Skeletal muscle cell (primary cell): ENCODE measurements around the gene COL13A1.

Experiments used
- DNase-seq: peaks from one replicate; pipeline ENCODE4 v3.0.0-alpha.2; 2010; ENCODE audit warnings: low read depth
- H3K4me3 ChIP-seq: 2 replicates; pipeline ENCODE4 v1.5.1; 2011; ENCODE audit warnings: low read depth, mild to moderate bottlenecking, control low read depth, low read length, moderate library complexity

Gene COL13A1

DNA sequence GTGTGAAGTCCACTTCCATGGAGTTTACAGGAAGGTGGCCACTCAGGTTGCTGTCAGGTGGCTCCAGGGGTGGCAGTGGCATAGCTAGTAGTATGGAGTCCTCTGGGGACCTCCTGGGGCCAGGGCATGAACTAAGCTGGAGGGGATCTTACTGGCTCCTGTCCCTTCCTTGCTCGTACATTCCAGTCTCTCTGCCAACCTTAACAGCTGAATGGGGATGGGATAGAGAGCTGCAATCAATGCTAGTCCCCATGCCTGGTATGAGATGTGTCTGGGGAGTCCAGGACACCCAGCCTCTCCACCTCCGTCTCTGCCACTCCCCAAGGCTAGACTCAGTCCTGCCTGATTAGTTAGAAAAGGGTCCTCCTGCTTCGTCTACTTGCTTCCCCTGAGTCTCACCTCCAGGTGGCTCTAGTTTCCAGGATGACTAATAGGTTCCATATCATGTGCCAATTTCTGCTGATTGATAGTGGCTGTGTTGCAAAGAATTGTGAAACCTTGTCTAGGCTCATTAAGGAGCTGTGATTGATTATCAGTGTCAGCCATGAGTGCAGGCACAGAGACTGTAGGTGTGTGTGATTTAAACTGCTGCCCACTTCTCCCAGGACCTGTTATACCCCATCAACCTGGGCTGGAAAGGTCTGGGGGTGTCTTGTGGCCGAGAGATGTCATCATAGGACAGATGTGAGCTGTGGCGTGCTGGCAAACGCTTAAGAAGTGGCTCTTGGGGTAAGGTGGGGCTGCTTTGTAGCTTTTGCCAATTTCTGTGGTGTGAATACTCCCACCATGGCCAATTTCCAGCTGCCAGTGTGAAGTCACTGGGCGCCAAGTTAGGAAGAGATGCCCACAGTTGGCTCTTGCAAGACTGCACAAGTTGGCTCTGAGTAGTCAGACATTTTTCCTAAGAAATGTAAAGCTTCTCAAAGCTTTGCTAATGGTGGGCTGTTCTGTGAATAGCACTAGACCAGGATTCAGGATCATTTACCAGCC is 59.8 kb downstream of the COL13A1 start:
- H3K4me3 ChIP-seq, result no peak overlapping the region
- DNase-seq, result peak; percentile 66

DNA sequence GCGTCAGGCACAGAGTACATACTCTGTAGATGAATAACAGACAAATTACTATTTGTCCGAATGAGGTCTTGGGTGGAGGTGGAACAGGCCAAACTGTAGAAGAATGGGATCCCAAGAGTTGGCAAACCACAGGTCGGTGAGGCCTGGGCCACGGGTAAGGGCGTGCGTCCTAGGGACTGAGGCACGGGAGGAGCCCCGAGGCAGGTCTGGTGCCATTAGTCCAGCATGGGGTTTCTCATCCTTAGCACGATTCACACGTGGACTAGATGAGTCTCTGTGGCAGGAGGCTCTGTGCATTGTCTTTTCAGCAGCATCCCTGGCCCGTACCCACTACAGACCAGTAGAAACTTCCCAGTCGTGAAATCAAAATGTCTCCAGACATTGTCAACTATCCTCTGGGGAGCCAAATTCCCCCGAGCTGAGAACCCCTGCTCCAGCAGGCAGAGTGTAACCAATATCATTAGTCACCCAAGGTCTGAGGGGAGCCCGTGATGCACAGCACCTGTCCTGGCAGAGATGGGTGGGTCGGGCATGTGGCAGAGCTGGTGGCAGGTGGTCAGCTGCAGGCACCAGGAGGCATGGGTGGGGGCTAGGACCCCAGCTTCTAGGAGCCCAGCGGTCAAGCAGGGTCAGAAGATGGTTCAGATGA is 61.3 kb downstream of the COL13A1 start:
- DNase-seq, result no peak
- no peak overlapping the region for H3K4me3 ChIP-seq

DNA sequence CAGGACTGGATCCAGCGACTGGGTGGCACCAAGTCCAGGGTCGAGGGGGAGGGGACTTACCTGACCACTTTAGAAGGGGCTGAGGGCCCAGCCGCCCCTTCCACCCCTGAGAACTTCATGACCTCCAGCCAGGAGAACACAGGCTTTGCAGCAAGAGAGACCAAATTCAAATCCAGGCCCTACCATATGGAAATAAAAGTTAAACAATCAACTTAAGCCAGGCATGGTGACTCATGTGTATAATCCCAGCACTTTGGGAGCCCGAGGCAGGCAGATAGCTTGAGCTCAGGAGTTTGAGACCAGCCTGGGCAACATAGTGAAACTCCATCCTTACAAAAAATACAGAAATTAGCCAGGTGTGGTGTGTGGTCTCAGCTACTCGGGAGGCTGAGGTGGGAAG is 61.9 kb downstream of the COL13A1 start:
- no peak overlapping the region for H3K4me3 ChIP-seq
- DNase-seq, result no peak

DNA sequence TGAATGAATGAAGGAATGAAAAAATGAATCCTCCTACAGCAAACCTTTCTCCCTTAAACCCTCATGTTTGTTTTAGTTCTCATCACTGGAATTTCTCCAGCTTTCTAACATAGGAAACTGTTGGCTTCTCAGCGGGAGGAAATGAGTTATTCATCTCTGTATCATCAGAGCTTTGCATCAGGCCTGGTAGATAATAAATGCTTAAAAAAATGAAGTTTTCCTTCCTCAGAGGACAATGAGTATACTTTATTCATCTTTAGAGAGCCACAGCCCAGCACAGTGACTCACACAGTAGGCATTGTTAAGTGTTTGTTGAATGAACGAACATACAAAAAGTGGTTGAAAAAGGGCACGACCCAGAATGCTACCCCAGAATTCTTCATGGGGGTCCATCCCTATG is 62.6 kb downstream of the COL13A1 start:
- H3K4me3 ChIP-seq, result no peak overlapping the region
- peak; percentile 74 for DNase-seq

DNA sequence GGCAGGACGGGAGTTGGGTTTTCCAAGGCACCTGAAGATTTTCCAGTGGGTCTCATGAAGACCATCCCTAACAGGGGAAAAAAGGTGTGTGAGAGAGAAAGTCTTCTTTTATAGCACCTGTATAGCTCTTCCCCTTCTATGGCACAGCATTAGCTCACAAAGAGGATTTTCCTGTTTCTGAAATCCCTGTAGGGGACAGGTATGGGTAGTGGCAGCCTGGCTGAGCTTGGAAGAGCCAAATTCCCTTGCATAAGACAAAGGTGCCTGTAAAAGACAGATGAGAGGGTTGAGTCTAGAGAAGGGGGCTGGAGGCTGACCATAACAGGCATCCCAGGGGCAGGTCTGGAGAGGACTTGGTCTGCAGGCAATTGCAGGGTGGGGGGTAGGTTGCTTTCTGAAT is 63.7 kb downstream of the COL13A1 start:
- no peak overlapping the region for H3K4me3 ChIP-seq
- no peak for DNase-seq

DNA sequence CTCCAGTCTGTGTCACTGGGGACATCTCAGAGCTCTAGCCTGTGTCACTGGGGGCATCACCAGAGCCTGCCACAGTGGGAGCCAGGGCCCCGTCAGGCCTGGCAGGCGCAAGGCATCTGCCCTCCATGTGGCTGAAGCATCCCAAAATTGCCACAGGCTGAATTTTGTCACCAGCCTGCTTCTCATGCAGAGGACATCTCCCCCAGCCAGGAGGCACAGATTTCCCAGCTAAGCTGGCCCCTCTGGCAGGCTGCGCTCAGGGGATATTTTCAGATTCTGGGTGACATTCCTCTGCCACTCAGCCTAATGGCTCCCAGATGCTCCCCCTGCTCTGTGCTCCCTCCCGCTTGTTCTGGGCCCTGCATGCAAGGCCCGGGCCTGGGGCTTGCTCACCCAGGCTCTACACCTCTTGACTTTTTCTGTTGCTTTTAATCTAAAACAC is 64.6 kb downstream of the COL13A1 start:
- no peak overlapping the region for H3K4me3 ChIP-seq
- DNase-seq, result no peak

DNA sequence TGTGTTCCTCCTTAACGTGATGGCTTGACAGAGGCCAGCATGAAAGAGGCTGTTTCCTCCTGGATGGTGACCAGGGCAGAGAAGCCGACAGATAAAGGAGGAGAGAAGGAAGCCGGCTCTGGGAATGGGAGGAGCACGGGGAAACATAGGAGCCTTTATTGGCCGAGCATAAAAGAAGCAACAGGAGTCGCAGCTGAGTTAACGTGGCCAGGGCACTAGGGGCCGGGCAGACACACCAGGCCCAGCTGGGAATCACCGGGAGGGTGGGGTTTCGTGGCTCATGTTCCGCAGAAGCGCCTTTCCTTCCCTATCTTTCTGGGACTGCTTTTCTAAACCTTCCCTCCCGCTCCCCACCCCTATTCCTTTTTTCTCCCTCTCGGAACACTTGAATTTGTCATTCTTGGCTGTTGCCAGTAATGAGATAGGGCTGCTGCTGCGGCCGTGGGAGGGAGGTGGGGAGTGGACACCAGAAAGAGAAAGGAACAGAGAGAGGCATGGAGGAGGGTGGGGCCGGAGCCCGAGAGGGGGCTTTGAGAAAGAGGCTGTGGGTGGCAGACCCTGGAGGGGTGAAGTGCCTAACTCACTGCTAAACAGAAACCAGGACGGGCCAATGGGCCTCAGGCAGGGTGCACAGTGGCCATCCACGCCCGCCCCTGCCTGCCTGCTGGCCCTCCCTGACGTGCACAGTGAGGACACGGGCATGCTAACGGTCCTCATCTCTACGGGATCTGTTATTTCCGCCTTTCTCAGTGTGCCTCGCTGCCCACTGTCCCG is 65.2 kb downstream of the COL13A1 start:
- peak; percentile 43 for DNase-seq
- no peak overlapping the region for H3K4me3 ChIP-seq

DNA sequence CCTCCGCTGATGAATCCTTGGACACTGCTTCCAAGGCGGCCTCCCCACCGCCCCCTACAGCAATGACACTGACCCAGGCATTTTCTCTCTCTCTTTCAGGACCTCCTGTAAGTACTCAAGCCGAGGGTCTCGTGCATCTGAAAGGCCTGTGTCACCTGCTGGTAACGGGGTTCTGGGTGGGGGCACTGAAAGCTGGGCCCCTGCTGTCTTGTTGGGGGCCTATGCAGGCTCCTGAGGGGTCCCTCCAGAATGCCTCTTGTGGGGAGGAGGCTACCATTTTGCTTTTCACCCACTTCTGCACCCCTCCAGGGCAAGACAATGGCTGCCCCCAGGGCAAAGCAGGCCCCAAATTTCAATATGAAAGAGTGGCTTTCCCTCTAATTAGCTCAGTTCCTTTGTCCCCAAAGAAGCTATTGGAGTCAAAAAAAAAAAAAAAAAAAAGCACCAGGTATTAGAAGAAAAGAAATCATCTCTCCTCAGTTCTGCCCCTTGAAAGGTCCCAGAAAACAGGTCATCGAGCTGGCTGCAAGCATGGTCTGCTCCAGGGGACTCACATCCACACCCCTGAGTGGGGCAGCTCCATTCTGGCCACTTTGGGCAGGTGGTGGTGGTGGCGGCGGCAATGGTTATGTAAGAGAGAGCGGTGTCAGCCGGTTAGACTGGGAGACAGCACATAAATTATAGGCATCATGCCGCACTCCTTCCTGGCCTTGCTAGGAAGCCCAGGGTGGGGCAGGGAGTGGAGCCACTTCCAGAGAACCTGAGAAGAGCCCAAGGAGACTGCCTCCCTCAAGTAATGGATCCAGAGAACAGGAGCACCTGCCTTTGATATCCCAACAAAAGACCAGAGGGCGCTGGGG is 66.2 kb downstream of the COL13A1 start:
- DNase-seq, result no peak
- H3K4me3 ChIP-seq, result no peak overlapping the region

DNA sequence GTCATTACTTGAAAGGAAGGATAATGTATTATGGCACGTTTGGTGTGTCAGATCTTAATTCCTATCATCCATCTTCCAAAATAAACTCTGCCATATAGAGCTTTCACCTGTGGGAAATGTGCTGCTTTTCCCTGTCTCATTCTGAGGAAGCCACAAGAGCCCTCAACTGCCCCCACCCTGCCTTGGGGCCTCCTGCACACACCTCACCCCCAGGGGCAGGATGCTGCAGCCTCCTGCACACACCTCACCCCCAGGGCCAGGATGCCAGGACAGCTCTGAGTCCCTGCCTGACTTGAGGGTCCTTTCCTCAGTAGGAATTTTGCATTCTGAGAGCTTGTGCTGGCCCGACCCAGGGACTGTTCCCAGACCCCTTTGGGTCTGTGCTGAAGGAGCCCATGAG is 67.1 kb downstream of the COL13A1 start:
- DNase-seq, result no peak
- no peak overlapping the region for H3K4me3 ChIP-seq

DNA sequence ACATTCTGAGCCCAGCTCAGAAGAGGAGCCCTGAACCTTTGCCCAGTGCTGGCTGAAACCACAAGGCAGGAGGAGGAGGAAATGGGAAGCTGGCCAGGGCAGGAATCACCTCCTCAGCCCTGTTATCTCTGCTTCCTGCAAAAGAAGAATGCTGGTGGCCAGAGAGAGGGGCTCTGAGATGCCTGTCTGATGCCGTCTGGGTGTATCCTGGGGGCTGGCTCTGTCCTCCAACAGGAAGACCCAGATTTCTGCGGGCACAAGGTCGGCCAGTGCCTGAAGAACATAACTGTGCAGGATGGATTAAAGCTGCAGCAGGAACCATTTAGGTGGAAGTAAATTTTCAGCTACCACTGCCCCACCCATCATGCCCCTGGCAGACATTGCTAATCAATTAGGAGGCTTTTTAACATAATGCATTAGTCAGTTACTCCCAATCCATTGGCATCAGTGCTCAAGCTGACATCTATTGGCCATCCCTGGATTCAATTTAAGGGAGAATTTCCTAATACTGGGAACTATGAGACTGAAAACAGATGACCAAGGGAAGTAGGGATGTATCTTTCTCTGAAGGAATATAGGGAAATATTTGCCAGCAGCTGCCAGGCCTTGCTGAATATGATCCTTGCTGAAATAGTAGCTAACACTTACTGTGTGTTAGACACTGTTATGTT is 67.7 kb downstream of the COL13A1 start:
- H3K4me3 ChIP-seq, result no peak overlapping the region
- no peak for DNase-seq

DNA sequence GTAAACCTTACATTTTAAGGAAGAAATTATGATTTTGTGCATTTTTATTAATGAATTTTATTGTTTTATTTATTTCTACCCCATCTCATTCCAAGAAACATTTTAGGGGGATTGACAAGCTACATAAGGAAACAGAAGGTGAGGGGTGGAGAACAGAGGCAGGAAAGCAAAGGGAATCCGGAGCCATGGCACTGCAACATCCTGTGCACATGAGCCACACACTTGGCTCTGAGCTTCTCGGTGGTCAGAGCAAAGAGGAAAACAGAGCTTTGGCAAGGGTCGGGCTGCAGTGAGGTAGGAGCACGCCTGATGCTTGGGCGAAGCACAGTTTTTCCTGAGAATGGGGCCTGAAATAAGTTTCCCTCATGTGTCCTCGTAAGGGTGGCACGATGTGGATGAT is 68.9 kb downstream of the COL13A1 start:
- no peak overlapping the region for H3K4me3 ChIP-seq
- no peak for DNase-seq

DNA sequence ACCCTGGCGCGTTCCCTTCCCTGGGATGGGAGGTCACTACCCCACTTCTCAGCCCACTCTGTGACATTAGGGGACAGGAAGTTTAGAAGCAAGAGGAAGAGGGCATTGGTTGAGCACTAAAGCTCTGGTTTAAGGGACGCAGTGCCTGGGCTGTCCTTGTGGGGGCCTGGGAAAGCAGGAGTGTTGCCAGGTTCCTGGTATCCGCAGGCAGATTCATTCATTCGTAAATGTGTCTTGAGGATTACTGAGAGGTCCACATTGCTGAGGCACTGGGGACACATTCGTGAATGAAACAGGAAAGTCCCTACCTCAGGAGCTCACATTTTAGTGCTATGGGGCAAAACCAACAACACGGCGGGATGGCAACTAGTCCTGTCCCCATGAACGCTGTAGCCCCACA is 69.4 kb downstream of the COL13A1 start:
- DNase-seq, result no peak
- H3K4me3 ChIP-seq, result no peak overlapping the region

DNA sequence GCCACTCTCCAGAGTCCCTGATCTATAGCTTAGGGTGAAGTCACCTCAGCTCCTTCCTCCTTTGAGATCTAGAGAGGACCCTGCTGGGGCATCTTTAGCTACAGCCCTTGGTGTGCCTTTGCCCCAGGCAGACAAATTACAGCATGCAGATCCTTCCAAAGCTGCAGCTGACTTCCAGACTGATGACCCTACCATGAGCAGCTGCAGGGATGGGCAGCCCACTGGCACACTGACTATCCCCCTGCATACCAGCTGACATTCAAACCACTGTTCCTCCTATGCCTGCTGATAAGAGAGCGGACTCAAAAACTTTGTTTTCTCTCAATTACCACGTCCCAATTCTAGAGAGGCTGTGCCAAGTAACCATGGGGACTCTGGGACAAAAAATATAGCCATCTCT is 70.6 kb downstream of the COL13A1 start:
- no peak overlapping the region for H3K4me3 ChIP-seq
- DNase-seq, result no peak

DNA sequence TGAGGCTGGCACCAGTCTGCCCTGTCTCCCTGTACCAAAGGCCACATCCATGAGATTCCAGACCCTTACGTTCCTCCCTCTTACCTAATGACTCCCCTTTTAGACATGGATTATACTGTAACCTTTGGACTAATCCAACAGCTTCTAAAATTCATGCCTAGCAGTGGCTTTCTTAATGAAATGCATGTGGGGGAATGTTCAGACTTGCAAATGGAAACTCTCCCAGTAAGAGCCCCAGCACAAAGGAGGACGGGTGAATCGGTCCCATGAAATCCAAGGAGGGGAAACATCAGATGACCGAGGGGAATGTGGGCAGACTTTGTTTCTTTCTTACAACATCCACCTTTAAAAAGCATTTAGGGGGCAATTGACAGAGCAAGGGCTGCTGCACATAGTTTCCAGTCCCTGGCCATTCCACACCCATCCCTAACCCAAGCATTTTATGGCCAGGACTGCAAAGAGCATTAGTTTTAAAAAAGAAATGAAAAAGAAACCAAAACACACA is 71.5 kb downstream of the COL13A1 start:
- DNase-seq, result no peak

DNA sequence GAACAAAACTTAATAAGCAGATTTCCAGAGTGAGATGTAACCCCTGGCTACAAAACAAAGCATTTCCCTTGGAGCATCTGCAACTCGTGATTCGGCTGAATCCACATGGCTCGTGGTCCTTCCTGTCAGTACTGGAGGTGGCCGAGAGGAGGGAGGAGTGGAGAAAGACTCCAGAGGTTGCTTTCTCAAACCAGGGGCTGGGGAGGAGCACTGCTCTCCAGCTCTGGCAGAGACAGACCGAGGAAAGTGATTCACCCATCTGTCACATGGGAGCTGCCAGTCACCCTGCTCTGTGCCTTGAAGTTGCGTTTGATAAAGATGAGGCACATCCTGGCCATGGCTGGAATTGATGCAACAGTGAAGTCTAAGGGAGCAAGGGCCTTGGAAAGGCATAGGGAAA is 72.7 kb downstream of the COL13A1 start:
- DNase-seq, result no peak
- no peak overlapping the region for H3K4me3 ChIP-seq

More for the DNA sequence above, 71.5 kb downstream of the COL13A1 start:
- H3K4me3 ChIP-seq, result no peak overlapping the region

DNA sequence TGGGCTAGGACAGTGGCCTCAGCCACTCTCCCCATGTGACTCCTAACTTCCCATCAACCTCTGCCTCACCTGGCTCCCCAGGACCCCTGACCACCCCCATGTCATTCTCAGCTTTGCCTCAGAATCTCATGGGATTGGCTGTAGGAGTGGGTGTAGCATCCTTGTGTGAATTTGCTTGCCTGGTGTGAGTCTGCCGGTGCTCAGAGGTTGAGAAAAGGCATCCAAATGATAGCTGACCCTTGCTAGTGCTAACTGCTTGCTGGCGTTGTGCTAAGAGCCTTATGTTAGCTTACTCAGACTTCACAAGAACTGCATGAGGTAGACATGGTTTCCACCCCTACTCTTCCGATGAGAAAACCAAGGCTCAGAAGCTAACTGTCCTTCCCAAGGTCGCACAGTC is 74.2 kb downstream of the COL13A1 start:
- DNase-seq, result no peak
- H3K4me3 ChIP-seq, result no peak overlapping the region

DNA sequence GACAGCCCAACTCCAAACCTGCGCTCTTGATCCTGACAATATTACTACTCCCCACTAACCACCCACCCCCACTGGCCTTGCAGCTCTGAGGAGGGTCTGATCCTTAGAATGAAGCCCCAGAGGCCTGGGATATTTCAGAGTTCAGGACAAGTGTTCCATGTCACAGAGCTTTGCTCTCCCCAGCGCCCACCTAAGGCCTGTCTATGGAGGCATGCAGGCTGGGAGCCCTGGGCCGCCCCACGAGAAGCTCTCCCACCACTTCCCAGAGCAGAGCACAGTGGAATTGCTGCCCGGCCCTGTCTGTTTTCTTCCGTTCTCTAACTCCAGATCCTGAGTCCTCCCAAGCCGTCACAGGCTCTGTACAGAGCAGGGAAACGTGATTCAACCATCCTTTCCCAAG is 74.6 kb downstream of the COL13A1 start:
- DNase-seq, result no peak
- no peak overlapping the region for H3K4me3 ChIP-seq

DNA sequence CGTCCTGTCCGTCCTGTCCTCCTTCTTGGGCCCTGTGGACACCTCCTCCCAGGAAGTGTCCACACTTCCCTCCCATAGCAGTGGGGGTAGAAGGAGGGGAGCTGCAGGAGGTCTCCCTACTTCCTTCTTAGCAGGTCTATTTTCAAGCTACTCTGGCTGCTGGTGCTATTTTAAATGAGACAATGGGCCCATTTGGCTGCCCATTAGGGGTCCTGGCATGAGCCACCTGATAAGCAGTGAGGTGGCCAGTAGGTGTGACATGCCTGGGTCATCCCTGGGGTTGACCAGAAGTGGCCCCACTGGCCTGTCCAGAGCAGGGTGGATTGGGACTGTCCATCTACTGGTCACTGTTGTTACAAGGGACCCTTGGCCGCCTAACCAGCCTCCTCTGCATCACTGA is 75.2 kb downstream of the COL13A1 start:
- no peak for DNase-seq

More for the DNA sequence above, 75.2 kb downstream of the COL13A1 start:
- no peak overlapping the region for H3K4me3 ChIP-seq
